Epidermal melanocyte (primary cell): ENCODE data around the gene MBNL1.
A peak's percentile ranks its signal among the peaks of the same experiment; 100 is the strongest.

Experiments
- DNase-seq: peaks from one replicate; pipeline ENCODE4 v3.0.0; 2011; ENCODE audit warnings: low spot score; ENCODE audit not compliant: insufficient read length

The MBNL1 gene

GRCh38 chr3:152296382-152296781, 27.7 kb downstream of the MBNL1 start:
- no peak for DNase-seq

- no peak for DNase-seq
These were observed 28.2 kb downstream of the MBNL1 start for GRCh38 chr3:152296971-152297370.

- DNase-seq = peak; percentile 27
These were observed 29.9 kb downstream of the MBNL1 start for GRCh38 chr3:152298393-152299248.

GRCh38 chr3:152299249-152299976, 30.7 kb downstream of the MBNL1 start:
- DNase-seq = no peak

- DNase-seq = no peak
These were observed 31.5 kb downstream of the MBNL1 start for GRCh38 chr3:152300029-152300731.

- no peak for DNase-seq
These were observed 33.0 kb downstream of the MBNL1 start for GRCh38 chr3:152301745-152302181.

GRCh38 chr3:152302521-152303021, 33.8 kb downstream of the MBNL1 start:
- no peak for DNase-seq

GRCh38 chr3:152304160-152304559, 35.4 kb downstream of the MBNL1 start:
- no peak for DNase-seq

- no peak for DNase-seq
These were observed 36.3 kb downstream of the MBNL1 start for GRCh38 chr3:152305075-152305474.

- DNase-seq = no peak
These were observed 39.2 kb downstream of the MBNL1 start for GRCh38 chr3:152307829-152308474.

GRCh38 chr3:152308475-152308844, 39.7 kb downstream of the MBNL1 start:
- no peak for DNase-seq

- DNase-seq = no peak
These were observed 40.3 kb downstream of the MBNL1 start for GRCh38 chr3:152309031-152309430.

- DNase-seq = no peak
These were observed 41.0 kb downstream of the MBNL1 start for GRCh38 chr3:152309535-152310307.

- no peak for DNase-seq
These were observed 44.7 kb downstream of the MBNL1 start for GRCh38 chr3:152313430-152313829.

GRCh38 chr3:152313914-152314313, 45.2 kb downstream of the MBNL1 start:
- DNase-seq = no peak

- no peak for DNase-seq
These were observed 46.1 kb downstream of the MBNL1 start for GRCh38 chr3:152314677-152315353.

GRCh38 chr3:152315623-152316022, 46.9 kb downstream of the MBNL1 start:
- DNase-seq = no peak

- no peak for DNase-seq
These were observed 47.6 kb downstream of the MBNL1 start for GRCh38 chr3:152316318-152316717.

- no peak for DNase-seq
These were observed 48.5 kb downstream of the MBNL1 start for GRCh38 chr3:152317184-152317583.

- DNase-seq = no peak
These were observed 49.2 kb downstream of the MBNL1 start for GRCh38 chr3:152317956-152318355.
